Heart left ventricle (tissue), 16 donors: ENCODE measurements around the gene OCRL. TPM values are rescaled to one million over a fixed set of nuclear protein-coding genes. Genes with fewer than 3 reads are reported as not detected.

Experiments used
- ATAC-seq, 4 donors: fragments of 200-7000 bp; cut with Tn5 transposase; one replicate each; pipeline ENCODE4 v1.9.1; 2020 to 2022; ENCODE audit warnings: moderate library complexity in 4 of 4, mild to moderate bottlenecking in 3 of 4, moderate number of reproducible peaks in 1 of 4
- DNase-seq, 5 donors: peaks; one replicate each; pipeline ENCODE4 v3.0.0-alpha.2; 2020
- H3K27ac ChIP-seq, 12 donors: fragments of 200-600 bp; sonication (generic) in 4 of 12; one replicate each; pipeline versions ENCODE4 v1.5.0 to v1.8.0; 2016 to 2022; ENCODE audit warnings: mild to moderate bottlenecking in 2 of 12
- H3K27me3 ChIP-seq, 9 donors: fragments of 200-600 bp; sonication (generic) in 2 of 9; one replicate each; pipeline versions ENCODE4 v1.5.1 to v1.8.0; 2016 to 2022; ENCODE audit warnings: mild to moderate bottlenecking in 3 of 9
- H3K36me3 ChIP-seq, 9 donors: fragments of 200-600 bp; sonication (generic) in 2 of 9; one replicate each; pipeline versions ENCODE4 v1.5.0 to v1.8.0; 2018 to 2022; ENCODE audit warnings: mild to moderate bottlenecking in 2 of 9
- H3K4me1 ChIP-seq, 12 donors: fragments of 200-600 bp; sonication (generic) in 4 of 12; one replicate each; pipeline versions ENCODE4 v1.5.0 to v1.8.0; 2016 to 2022; ENCODE audit warnings: mild to moderate bottlenecking in 3 of 12
- H3K4me3 ChIP-seq, 12 donors: fragments of 200-600 bp; sonication (generic) in 4 of 12; one replicate each; pipeline versions ENCODE4 v1.5.0 to v1.8.0; 2017 to 2022; ENCODE audit warnings: mild to moderate bottlenecking in 9 of 12, moderate library complexity in 4 of 12
- H3K9me3 ChIP-seq, 12 donors: fragments of 200-600 bp; sonication (generic) in 4 of 12; one replicate each; pipeline versions ENCODE4 v1.5.0 to v1.8.0; 2016 to 2022; ENCODE audit warnings: mild to moderate bottlenecking in 1 of 12
- POLR2A ChIP-seq, 2 donors: fragments of 450-650 bp; IDR thresholded peaks; one replicate each; pipeline ENCODE4 v1.6.1; 2017; ENCODE audit warnings: antibody characterized with exemption in 2 of 2, mild to moderate bottlenecking in 2 of 2, moderate library complexity in 2 of 2
- WGBS, 4 donors: extraction: QIAGEN DNeasy Blood & Tissue Kit in 2 of 4; methylation state at CpG; one replicate each; pipeline versions ENCODE4 v1.1.5 to v1.1.7; 2013 to 2018; 5-methylcytosine and 5-hydroxymethylcytosine counted together
- intact Hi-C, 10 donors: fragments of 100-400 bp; cut with DNase I; formaldehyde crosslinking; loops; one replicate each; pipeline versions ENCODE4 v1.11.1 to v1.14.2; 2022
- polyA plus RNA-seq, 2 donors: library from polyadenylated mRNA; stranded (reverse); fragments of 200-250 nt; gene quantifications; one replicate each; pipeline ENCODE4 v1.2.3, GENCODE V29; 2013
- total RNA-seq, 9 donors: library from RNA; depleted of rRNA in 2 of 9; stranded (reverse); fragments of >200 nt in 2 of 9; fragmentation: NEBNext Ultra II Directional in 3 of 9; extraction: Animal tissue kit (Norgen Biotek cat#: 25700) in 3 of 9; gene quantifications; one replicate each; pipeline versions ENCODE4 v1.1.0 to v1.2.4, GENCODE V29; 2016 to 2023
- TF ChIP-seq, protein P1 (sequence below), 12 donors: fragments of 200-600 bp; sonication (generic) in 4 of 12; IDR thresholded peaks; one replicate each; pipeline versions ENCODE4 v1.5.0 to v1.8.0; 2018 to 2022; ENCODE audit warnings: antibody characterized with exemption in 12 of 12, mild to moderate bottlenecking in 5 of 12
- donor health status: ischemic (EF 13 %, LVEDD 7.1; RV severe dilation, severe dysfunction).
- donor health status: healthy with polysubstance abuse.
- donor health status: DM: no; HTN: yes; CAD: no.
- donor health status: DM: no; HTN: no; CAD: no.
- donor health status: ischemic (EF 25% LVEDD 6.9; RV normal size, moderate dysfunction).
- donor health status: ischemic (EF 25% LVEDD 5.7; RV mildly dilated, moderate dysfunction).
- donor health status: healthy.
- donor health status: DM: yes; HTN: yes; CAD: no.
- donor health status: ischemic (EF 35%, LVEDD 5.7; RV mildly dilated, moderate dysfunction).
- donor health status: nonischemic (EF 11% LVEDD 7.7; RV severe dilation, severe dysfunction).
- donor health status: DM: yes; HTN: yes; CAD: no.
- donor health status: PGD.
- donor health status: ischemic (EF 29% LVEDD 5.4; RV normal size, mild dysfunction).
- donor health status: nonischemic (EF 23%, LVEDD 6.1; RV moderate dilation, normal function).

OCRL gene
- total and polyA plus RNA-seq, 11 donors, result 6.4 to 13.7 (median 10.2) TPM

- H3K27ac ChIP-seq, result no peak overlapping the region
- ATAC-seq (no peak), DNase-seq (no peak)
- peaks cover 0 to 4% (median 0%) of the 10 kb centered on the region in 12 donors for H3K4me1 ChIP-seq
- H3K4me3 ChIP-seq, result no peak overlapping the region
- TF ChIP-seq POLR2A (IDR thresholded peaks at IDR 0.05), result no peak
- TF ChIP-seq, protein P1, sequence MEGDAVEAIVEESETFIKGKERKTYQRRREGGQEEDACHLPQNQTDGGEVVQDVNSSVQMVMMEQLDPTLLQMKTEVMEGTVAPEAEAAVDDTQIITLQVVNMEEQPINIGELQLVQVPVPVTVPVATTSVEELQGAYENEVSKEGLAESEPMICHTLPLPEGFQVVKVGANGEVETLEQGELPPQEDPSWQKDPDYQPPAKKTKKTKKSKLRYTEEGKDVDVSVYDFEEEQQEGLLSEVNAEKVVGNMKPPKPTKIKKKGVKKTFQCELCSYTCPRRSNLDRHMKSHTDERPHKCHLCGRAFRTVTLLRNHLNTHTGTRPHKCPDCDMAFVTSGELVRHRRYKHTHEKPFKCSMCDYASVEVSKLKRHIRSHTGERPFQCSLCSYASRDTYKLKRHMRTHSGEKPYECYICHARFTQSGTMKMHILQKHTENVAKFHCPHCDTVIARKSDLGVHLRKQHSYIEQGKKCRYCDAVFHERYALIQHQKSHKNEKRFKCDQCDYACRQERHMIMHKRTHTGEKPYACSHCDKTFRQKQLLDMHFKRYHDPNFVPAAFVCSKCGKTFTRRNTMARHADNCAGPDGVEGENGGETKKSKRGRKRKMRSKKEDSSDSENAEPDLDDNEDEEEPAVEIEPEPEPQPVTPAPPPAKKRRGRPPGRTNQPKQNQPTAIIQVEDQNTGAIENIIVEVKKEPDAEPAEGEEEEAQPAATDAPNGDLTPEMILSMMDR (IDR thresholded peaks at IDR 0.05), result no peak
- intact Hi-C loops, result no loop called here
- peaks cover 0 to 5% (median 0%) of the 10 kb centered on the region in 9 donors for H3K36me3 ChIP-seq
- H3K9me3 ChIP-seq, result no peaks in the 10 kb centered on the region
- no peaks in the 10 kb centered on the region for H3K27me3 ChIP-seq
- WGBS, 4 donors, result 69 to 90% (median 79%) methylated on average over 5 of the region's 5 CpGs
Measured at GRCh38 chrX:129597905-129598304, 57.8 kb downstream of the OCRL start.

- 63 to 83% (median 76%) methylated on average over 5 of the region's 5 CpGs for WGBS, 4 donors
- intact Hi-C loops, result no loop called here
Measured at GRCh38 chrX:129599499-129599898, 59.4 kb downstream of the OCRL start.

GRCh38 chrX:129599996-129600395 is 59.9 kb downstream of the OCRL start:
- TF ChIP-seq, protein P1 (IDR thresholded peaks at IDR 0.05), result no peak
- TF ChIP-seq POLR2A (IDR thresholded peaks at IDR 0.05), result no peak
- intact Hi-C loops, result loop anchor here (5.0 to 10.0 kb wide), 11 partner anchors 125 to 1315 kb away; partner anchors contain the start of gene UTP14A (in 7 of the 10)
- no peaks in the 10 kb centered on the region for H3K27me3 ChIP-seq
- peaks cover 0 to 3% (median 0%) of the 10 kb centered on the region in 9 donors for H3K36me3 ChIP-seq
- ATAC-seq (no peak), DNase-seq (no peak)
- H3K4me3 ChIP-seq, result no peak overlapping the region
- H3K9me3 ChIP-seq, result no peaks in the 10 kb centered on the region
- H3K27ac ChIP-seq, result no peak overlapping the region
- 76 to 94% (median 85%) methylated on average over 5 of the region's 5 CpGs for WGBS, 4 donors
- peaks cover 0 to 6% (median 5%) of the 10 kb centered on the region in 12 donors for H3K4me1 ChIP-seq

More at GRCh38 chrX:129599499-129599898, 59.4 kb downstream of the OCRL start:
- H3K9me3 ChIP-seq, result no peaks in the 10 kb centered on the region
- H3K4me3 ChIP-seq, result no peak overlapping the region
- DNase-seq, result no peak
- no peaks in the 10 kb centered on the region for H3K27me3 ChIP-seq
- TF ChIP-seq POLR2A (IDR thresholded peaks at IDR 0.05), result no peak
- TF ChIP-seq, protein P1 (IDR thresholded peaks at IDR 0.05), result no peak
- no peak for ATAC-seq
- peaks cover 0 to 3% (median 0%) of the 10 kb centered on the region in 9 donors for H3K36me3 ChIP-seq
- peaks cover 0 to 5% (median 4%) of the 10 kb centered on the region in 12 donors for H3K4me1 ChIP-seq
- H3K27ac ChIP-seq, result no peak overlapping the region

GRCh38 chrX:129600981-129601424 is 60.9 kb downstream of the OCRL start:
- intact Hi-C loops, result loop anchor here (5.0 to 10.0 kb wide), 11 partner anchors 124 to 1314 kb away; partner anchors contain the start of gene UTP14A (in 7 of the 10)
- 31 to 46% (median 36%) methylated on average over 11 of the region's 11 CpGs for WGBS, 4 donors
- ATAC-seq (peak in 3 of 4 donors; percentile 13 to 17 (median 16)), DNase-seq (no peak)
- H3K27me3 ChIP-seq, result no peaks in the 10 kb centered on the region
- H3K36me3 ChIP-seq, result no peaks in the 10 kb centered on the region
- peak overlapping the region in 1 of 12 donors; percentile 2 for H3K27ac ChIP-seq
- no peak overlapping the region for H3K4me3 ChIP-seq
- peaks cover 0 to 14% (median 5%) of the 10 kb centered on the region in 12 donors for H3K4me1 ChIP-seq
- TF ChIP-seq, protein P1 (IDR thresholded peaks at IDR 0.05), result peak; percentile 26 to 64 (median 47)
- TF ChIP-seq POLR2A (IDR thresholded peaks at IDR 0.05), result no peak
- H3K9me3 ChIP-seq, result no peaks in the 10 kb centered on the region
